ENCODE results near the gene ZRANB3.

DNA sequence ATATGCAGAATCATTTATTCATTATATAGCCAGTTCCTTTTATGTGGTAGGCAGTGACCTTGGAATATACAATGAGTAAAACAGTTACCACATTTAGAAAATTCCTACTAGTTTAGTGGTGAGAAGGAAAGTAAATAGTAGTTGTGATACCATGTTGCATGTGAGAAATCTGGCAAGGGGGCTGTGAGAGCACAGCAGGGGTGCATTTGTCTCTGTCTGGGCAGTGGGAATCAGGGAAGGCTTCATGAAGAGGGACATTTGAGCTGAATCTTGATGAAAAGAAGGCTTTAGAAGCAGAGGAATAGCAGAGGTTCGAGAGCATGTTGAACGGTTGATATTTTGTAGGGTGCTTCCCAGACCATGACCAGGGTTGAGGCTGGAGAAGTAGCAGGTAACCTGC lies 400.3 kb downstream of the ZRANB3 start:
- no peak for TF ChIP-seq CSDC2 (CRISPR knock-in tag; IDR thresholded peaks at IDR 0.05)
- no peak for TF ChIP-seq ZFP3 (CRISPR knock-in tag; IDR thresholded peaks at IDR 0.05)
- TF ChIP-seq GLIS3 (CRISPR knock-in tag; IDR thresholded peaks at IDR 0.05), result no peak

Measured in SK-N-SH treated with all-trans-retinoic acid at 6 μM for 48 hours (cell line).